K562 (cell line): ENCODE results near the gene DAAM1. TPM values are rescaled to one million over a fixed set of nuclear protein-coding genes. Genes with fewer than 3 reads are reported as not detected.

Source experiments
- ATAC-seq: fragments of 200-7000 bp; cut with Tn5 transposase; 3 replicates; pipeline ENCODE4 v1.9.1; 2020; ENCODE audit warnings: moderate library complexity
- BruUV-seq: library from RNA; stranded (reverse); fragments of 400-500 nt; replicated peaks from 2 replicates; lab custom pipeline; 2021; lab: Mats Ljungman, UMichigan
- CTCF ChIA-PET: fragments of 300-600 bp; formaldehyde crosslinking; extraction: SDS; loops from one replicate; lab custom pipeline; 2021; ENCODE audit warnings: low intra/inter-chr PET ratio; lab: Yijun Ruan, JAX
- POLR2A ChIA-PET: fragments of 300-600, 350-650 bp; sonication (Branson Sonifier 250); formaldehyde crosslinking; extraction: SDS; loops from one replicate; lab custom pipeline; 2021; ENCODE audit warnings: antibody characterized with exemption, inconsistent platforms; lab: Yijun Ruan, JAX
- DNase-seq, 4 experiments: peaks; one replicate each; pipeline versions ENCODE4 v3.0.0 to v3.0.0-alpha.2; 2011 to 2018; ENCODE audit warnings: low spot score in 3 of 4, mixed read lengths in 3 of 4; ENCODE audit errors: extremely low read depth in 1 of 4
- FAIRE-seq: peaks from 2 replicates; lab custom pipeline; 2011; peaks lifted over from hg19 to GRCh38; lab: Jason Lieb, UNC
- H2AFZ ChIP-seq: 2 replicates; pipeline ENCODE4 v1.6.0; 2011; ENCODE audit warnings: low read depth, low read length, control low read depth, inconsistent platforms
- H3K27ac ChIP-seq: fragments of 200-600 bp; 3 replicates; pipeline ENCODE4 v1.8.0; 2011; ENCODE audit warnings: low read depth, mild to moderate bottlenecking, control low read depth, inconsistent platforms, low read length, moderate library complexity, mixed read lengths; ENCODE audit errors: extremely low read depth
- H3K27me3 ChIP-seq, 2 experiments: fragments of 300-600 bp in 1 of 2; 2 replicates in 1 of 2; 3 replicates in 1 of 2; pipeline versions ENCODE4 v1.6.0 to v1.8.0; 2011; ENCODE audit warnings: inconsistent platforms in 2 of 2, low read length in 2 of 2, mild to moderate bottlenecking in 1 of 2, mixed read lengths in 1 of 2, moderate library complexity in 1 of 2; ENCODE audit not compliant: control insufficient read depth in 2 of 2, insufficient read depth in 2 of 2
- H3K36me3 ChIP-seq: fragments of 300-600 bp; 3 replicates; pipeline ENCODE4 v1.8.0; 2011; ENCODE audit warnings: mild to moderate bottlenecking, low read length, inconsistent platforms; ENCODE audit not compliant: control insufficient read depth, insufficient read depth
- H3K4me1 ChIP-seq, 2 experiments: fragments of 200-600 bp in 1 of 2; replicated peaks in 1 of 2; 2 replicates in 1 of 2; 3 replicates in 1 of 2; pipeline versions ENCODE4 v1.5.1 to v1.8.0; 2011; ENCODE audit warnings: inconsistent platforms in 2 of 2, low read length in 2 of 2, mild to moderate bottlenecking in 1 of 2, mixed read lengths in 1 of 2, moderate library complexity in 1 of 2; ENCODE audit not compliant: control insufficient read depth in 2 of 2, insufficient read depth in 2 of 2
- H3K4me2 ChIP-seq: 2 replicates; pipeline ENCODE4 v1.6.1; 2011; ENCODE audit warnings: low read length, control low read depth, inconsistent platforms, mixed read lengths; ENCODE audit not compliant: insufficient read depth
- H3K4me3 ChIP-seq: fragments of 200-600 bp; sonication (generic), shearing (Covaris generic); 2 replicates; pipeline ENCODE4 v1.5.1; 2016; ENCODE audit warnings: control low read depth, inconsistent platforms
- H3K79me2 ChIP-seq: fragments of 200-600 bp; 3 replicates; pipeline ENCODE4 v1.8.0; 2011; ENCODE audit warnings: low read length, inconsistent platforms; ENCODE audit not compliant: control insufficient read depth, insufficient read depth
- H3K9ac ChIP-seq, 2 experiments: 2 replicates each; pipeline versions ENCODE4 v1.6.0 to v1.6.1; 2011; ENCODE audit warnings: low read depth in 2 of 2, low read length in 2 of 2, control low read depth in 1 of 2, inconsistent platforms in 1 of 2, mild to moderate bottlenecking in 1 of 2, mixed read lengths in 1 of 2; ENCODE audit not compliant: insufficient read depth in 1 of 2
- H3K9me1 ChIP-seq: one replicate; pipeline ENCODE4 v1.6.0; 2011; ENCODE audit warnings: inconsistent platforms, mild to moderate bottlenecking, low read length, moderate library complexity; ENCODE audit not compliant: control insufficient read depth, insufficient read depth
- H3K9me3 ChIP-seq: replicated peaks from 2 replicates; pipeline ENCODE4 v1.5.1; 2011; ENCODE audit warnings: low read depth, low read length, inconsistent platforms; ENCODE audit not compliant: control insufficient read depth, insufficient read depth
- H4K20me1 ChIP-seq: replicated peaks from 2 replicates; pipeline ENCODE4 v1.6.1; 2011; ENCODE audit warnings: low read length, inconsistent platforms, mixed read lengths; ENCODE audit not compliant: control insufficient read depth, insufficient read depth
- BCOR ChIP-seq: fragments of 450-650 bp; IDR thresholded peaks from 2 replicates; pipeline ENCODE4 v1.6.1; 2016
- CBX5 ChIP-seq: IDR thresholded peaks from 2 replicates; pipeline ENCODE4 v1.6.1; 2014; ENCODE audit warnings: low read depth, borderline replicate concordance
- FOXA1 ChIP-seq: fragments of 450-650 bp; IDR thresholded peaks from 2 replicates; pipeline ENCODE4 v1.6.1; 2016; ENCODE audit warnings: mild to moderate bottlenecking, borderline replicate concordance
- GTF2F1 ChIP-seq: IDR thresholded peaks from 2 replicates; pipeline ENCODE4 v1.6.1; 2011; ENCODE audit warnings: low read depth, low read length, improper control_type of control experiment
- PHF21A ChIP-seq: fragments of 450-650 bp; IDR thresholded peaks from 2 replicates; pipeline ENCODE4 v1.6.1; 2017; ENCODE audit warnings: low read depth, borderline replicate concordance
- SMAD4 ChIP-seq: fragments of 250-450 bp; sonication (Bioruptor Pico); conservative IDR thresholded peaks from 2 replicates; pipeline ENCODE4 v1.8.0; 2021; ENCODE audit warnings: inconsistent platforms, mild to moderate bottlenecking, moderate library complexity
- STAG1 ChIP-seq: sonication (generic); formaldehyde crosslinking; IDR thresholded peaks from 2 replicates; pipeline ENCODE4 v1.5.0; 2020; ENCODE audit warnings: missing genetic modification reagents, borderline replicate concordance
- TBP ChIP-seq: optimal IDR thresholded peaks from 2 replicates; pipeline ENCODE3; 2011; ENCODE audit warnings: low read depth, low read length, improper control_type of control experiment
- TRIM24 ChIP-seq, 2 experiments: fragments of 450-650 bp; IDR thresholded peaks; 2 replicates each; pipeline ENCODE4 v1.6.1; 2016
- U2AF2 ChIP-seq: fragments of 200-400 bp; formaldehyde crosslinking; optimal IDR thresholded peaks from 2 replicates; pipeline ENCODE3; 2017; ENCODE audit warnings: low read depth, mild to moderate bottlenecking, low read length
- ZC3H4 ChIP-seq: sonication (generic); formaldehyde crosslinking; IDR thresholded peaks from 2 replicates; pipeline ENCODE4 v1.9.0; 2021; ENCODE audit warnings: missing genetic modification reagents, borderline replicate concordance
- ZNF561 ChIP-seq: fragments of 450-650 bp; formaldehyde crosslinking; conservative IDR thresholded peaks from 2 replicates; pipeline ENCODE4 v1.4.0; 2020; ENCODE audit warnings: mild to moderate bottlenecking, moderate library complexity
- ZNF644 ChIP-seq: fragments of 200-800 bp; sonication (Bioruptor generic); IDR thresholded peaks from 2 replicates; pipeline ENCODE4 v1.6.1; 2016; ENCODE audit warnings: low read depth, missing genetic modification characterization, missing compliant biosample characterization
- WGBS: fragments of 100-300 bp; shearing (Covaris generic); methylation state at CpG from one replicate; pipeline ENCODE4 v1.1.6; 2016; ENCODE audit warnings: low coverage, mixed read lengths; ENCODE audit not compliant: insufficient coverage; ENCODE audit errors: missing lambda C conversion rate; 5-methylcytosine and 5-hydroxymethylcytosine counted together
- in situ Hi-C: fragments of 300-500 bp; cut with MboI; formaldehyde crosslinking; loops from 4 replicates; pipeline ENCODE4 v1.15.0; 2018; ENCODE audit warnings: inconsistent platforms, mixed read lengths
- intact Hi-C: fragments of 100-400 bp; cut with micrococcal nuclease; formaldehyde crosslinking; loops from 2 replicates; pipeline ENCODE4 v1.14.2; 2022
- polyA plus RNA-seq, 8 experiments: library from polyadenylated mRNA; depleted of rRNA in 4 of 8; stranded (reverse) in 5 of 8; unstranded in 3 of 8; fragments of >200 nt; fragmentation: Nextera tagmentation in 2 of 8; fragmentation: Illumina TruSeq in 1 of 8; extraction: Ambion mirVana in 2 of 8; extraction: Trizol in 1 of 8; gene quantifications; 2 replicates each; pipeline versions ENCODE4 v1.2.1 to v1.2.3, GENCODE V29; 2011 to 2014; ENCODE audit warnings: inconsistent platforms in 1 of 8, missing spikeins in 1 of 8
- total RNA-seq, 7 experiments: library from RNA; depleted of rRNA in 6 of 7; stranded (reverse); fragments of >200 nt in 6 of 7; fragmentation: Illumina TruSeq in 2 of 7; extraction: Trizol in 2 of 7; gene quantifications; 2 replicates each; pipeline versions ENCODE4 v1.2.1 to v1.2.3, GENCODE V29; 2011 to 2021; ENCODE audit warnings: low replicate concordance in 1 of 7
- TF ChIP-seq, protein P1 (sequence below): IDR thresholded peaks from 3 replicates; pipeline ENCODE4 v1.6.1; 2011; ENCODE audit warnings: borderline replicate concordance, mild to moderate bottlenecking, moderate library complexity; ENCODE audit not compliant: insufficient read length; ENCODE audit errors: extremely low read depth

DAAM1 gene
- total and polyA plus RNA-seq, 9 of the 15 experiments (the other 6 are each of a cell fraction or from before 2014, with no cell fraction given): 3.6 to 11.6 (median 6.7) TPM

- Histone ChIP-seq H3K79me2 (no peaks in the 10 kb centered on the region), H4K20me1 (peaks cover 15% of the 10 kb centered on the region), H3K36me3 (no peaks in the 10 kb centered on the region), H2AFZ (no peak overlapping the region), H3K27ac (no peak overlapping the region), H3K4me2 (no peak overlapping the region), H3K9ac (no peak overlapping the region), H3K9me1 (peaks cover 2% of the 10 kb centered on the region), H3K4me1 (no peaks in the 10 kb centered on the region; a peak in 1 of 5 replicates), H3K9me3 (no peaks in the 10 kb centered on the region), H3K4me3 (no peak overlapping the region), H3K27me3 (no peaks in the 10 kb centered on the region)
- intact Hi-C loops (no loop called here), in situ Hi-C loops (no loop called here)
- ATAC-seq (no peak), FAIRE-seq (no peak), DNase-seq (no peak)
- WGBS: 26% methylated on average over 5 of the region's 5 CpGs
- ChIA-PET CTCF (no interaction called here), POLR2A (no interaction called here)
- BruUV-seq: no TSS peak
- TF ChIP-seq STAG1 (CRISPR knock-in tag) (no peak), PHF21A (no peak), TBP (no peak), ZC3H4 (CRISPR knock-in tag) (no peak), FOXA1 (no peak), ZNF644 (no peak), SMAD4 (CRISPR knock-in tag) (no peak), GTF2F1 (no peak), ZNF561 (CRISPR knock-in tag) (no peak), CBX5 (no peak), U2AF2 (no peak), TRIM24 (IDR thresholded peaks at IDR 0.05) (no peak), BCOR (no peak)
- TF ChIP-seq, protein P1, sequence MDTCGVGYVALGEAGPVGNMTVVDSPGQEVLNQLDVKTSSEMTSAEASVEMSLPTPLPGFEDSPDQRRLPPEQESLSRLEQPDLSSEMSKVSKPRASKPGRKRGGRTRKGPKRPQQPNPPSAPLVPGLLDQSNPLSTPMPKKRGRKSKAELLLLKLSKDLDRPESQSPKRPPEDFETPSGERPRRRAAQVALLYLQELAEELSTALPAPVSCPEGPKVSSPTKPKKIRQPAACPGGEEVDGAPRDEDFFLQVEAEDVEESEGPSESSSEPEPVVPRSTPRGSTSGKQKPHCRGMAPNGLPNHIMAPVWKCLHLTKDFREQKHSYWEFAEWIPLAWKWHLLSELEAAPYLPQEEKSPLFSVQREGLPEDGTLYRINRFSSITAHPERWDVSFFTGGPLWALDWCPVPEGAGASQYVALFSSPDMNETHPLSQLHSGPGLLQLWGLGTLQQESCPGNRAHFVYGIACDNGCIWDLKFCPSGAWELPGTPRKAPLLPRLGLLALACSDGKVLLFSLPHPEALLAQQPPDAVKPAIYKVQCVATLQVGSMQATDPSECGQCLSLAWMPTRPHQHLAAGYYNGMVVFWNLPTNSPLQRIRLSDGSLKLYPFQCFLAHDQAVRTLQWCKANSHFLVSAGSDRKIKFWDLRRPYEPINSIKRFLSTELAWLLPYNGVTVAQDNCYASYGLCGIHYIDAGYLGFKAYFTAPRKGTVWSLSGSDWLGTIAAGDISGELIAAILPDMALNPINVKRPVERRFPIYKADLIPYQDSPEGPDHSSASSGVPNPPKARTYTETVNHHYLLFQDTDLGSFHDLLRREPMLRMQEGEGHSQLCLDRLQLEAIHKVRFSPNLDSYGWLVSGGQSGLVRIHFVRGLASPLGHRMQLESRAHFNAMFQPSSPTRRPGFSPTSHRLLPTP: no peak
Measured at GRCh38 chr14:59251811-59252771, 63.6 kb downstream of the DAAM1 start.
